Gastroesophageal sphincter (tissue), 3 donors: ENCODE results near the gene PLCH1.

Experiments
- CTCF ChIP-seq, 4 experiments: fragments of 200-600 bp in 2 of 4; fragments of 450-650 bp in 2 of 4; sonication (generic) in 1 of 4; IDR thresholded peaks; one replicate each; pipeline ENCODE4 v1.5.1; 2017 to 2019; ENCODE audit warnings: antibody characterized with exemption in 4 of 4, mild to moderate bottlenecking in 2 of 4, moderate library complexity in 2 of 4
- POLR2A ChIP-seq, 2 donors: fragments of 450-650 bp; IDR thresholded peaks; one replicate each; pipeline ENCODE4 v1.6.1; 2017; ENCODE audit warnings: antibody characterized with exemption in 2 of 2, mild to moderate bottlenecking in 2 of 2, moderate library complexity in 1 of 2

- no peak for TF ChIP-seq CTCF (IDR thresholded peaks at IDR 0.05)
- TF ChIP-seq POLR2A (IDR thresholded peaks at IDR 0.05), result no peak
These were observed 105.3 kb downstream of the PLCH1 start for GRCh38 chr3:155639462-155640055.
